HG02759 (cell line): ENCODE results near the gene ELMO2.

Experiments
- ATAC-seq: cut with Tn5 transposase; IDR thresholded peaks from one replicate; pipeline ENCODE4 v1.9.1; 2021; ENCODE audit warnings: mild to moderate bottlenecking, moderate library complexity; ENCODE audit not compliant: unreplicated experiment

The ELMO2 gene

DNA sequence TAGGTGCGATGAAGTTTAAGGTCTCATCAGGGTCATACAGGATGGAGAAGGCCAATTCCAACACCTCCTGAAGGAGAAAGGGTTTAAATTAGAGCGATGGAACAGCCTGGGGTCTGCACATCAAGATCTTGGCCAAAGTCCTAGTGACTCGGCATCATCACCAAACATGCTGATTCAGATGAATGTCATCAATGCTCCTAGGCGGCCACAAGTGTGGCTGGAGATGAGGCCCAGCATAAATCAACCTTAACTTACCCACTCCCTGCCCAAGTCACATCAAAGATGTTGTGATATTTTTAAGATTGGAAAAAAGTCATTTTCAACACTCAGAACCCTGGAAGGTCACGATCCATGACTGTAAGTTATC is 37.5 kb downstream of the ELMO2 start:
- no peak for ATAC-seq

DNA sequence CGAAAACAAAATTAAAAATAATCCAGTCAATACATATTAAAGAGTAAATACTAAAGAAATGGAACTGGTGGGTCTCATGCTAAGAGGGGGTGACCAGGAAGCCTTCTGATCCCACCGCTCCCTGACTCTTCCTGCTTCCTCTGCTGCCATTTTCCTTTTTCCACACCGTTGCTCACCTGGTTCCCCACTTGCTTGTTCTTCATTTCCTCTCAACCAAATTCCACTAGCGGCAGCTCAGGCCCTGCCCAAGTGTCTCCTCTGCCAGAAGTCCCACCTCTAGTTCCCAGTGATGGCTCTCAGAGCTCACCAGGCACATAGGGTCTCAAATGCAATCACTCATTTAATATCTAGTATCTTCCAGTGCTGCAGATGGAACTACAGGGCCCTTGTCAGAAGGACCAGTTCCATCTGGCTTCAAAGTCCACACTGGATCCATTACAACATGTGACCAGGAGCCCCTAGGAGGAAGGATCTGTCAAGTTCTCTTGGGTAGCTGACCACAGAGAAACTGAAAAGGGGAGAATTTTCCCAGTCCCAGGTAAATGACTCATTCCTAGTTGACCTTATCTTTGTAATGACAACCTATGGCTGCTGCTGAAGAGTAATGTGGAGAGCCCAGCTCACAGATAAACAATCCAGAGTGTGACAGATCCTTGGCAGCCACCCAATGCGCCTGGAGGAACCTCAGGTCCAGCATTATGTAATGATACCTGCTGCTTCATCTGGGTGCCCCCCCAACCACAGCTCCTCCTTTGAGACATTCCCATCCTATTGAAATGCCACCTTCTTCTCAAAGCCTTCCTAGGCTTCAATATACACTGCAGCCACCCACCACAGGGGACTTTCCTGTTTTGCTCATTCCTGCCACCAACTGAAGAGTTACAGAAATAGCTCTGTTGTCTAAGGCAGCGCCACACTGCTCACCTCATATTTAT is 38.2 kb downstream of the ELMO2 start:
- no peak for ATAC-seq

DNA sequence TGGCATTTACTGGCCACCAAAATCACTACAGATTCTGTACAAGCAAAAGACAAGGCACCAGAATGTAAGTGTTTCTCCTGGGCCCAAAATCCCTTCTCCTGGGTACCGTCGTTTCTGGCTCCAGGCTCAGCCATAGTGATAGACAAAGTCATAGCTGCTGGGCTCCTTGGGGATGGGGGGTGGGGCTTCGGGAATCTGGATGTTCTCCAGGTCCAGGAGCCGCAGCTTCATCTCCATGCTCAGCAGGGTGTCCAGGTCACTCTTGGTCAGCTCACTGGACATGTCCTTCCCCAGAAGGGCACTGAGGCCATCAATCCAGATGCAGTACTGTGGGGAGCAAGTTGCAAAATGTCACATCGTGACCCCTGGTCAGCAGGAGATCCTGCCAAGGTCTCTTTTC is 39.2 kb downstream of the ELMO2 start:
- no peak for ATAC-seq

DNA sequence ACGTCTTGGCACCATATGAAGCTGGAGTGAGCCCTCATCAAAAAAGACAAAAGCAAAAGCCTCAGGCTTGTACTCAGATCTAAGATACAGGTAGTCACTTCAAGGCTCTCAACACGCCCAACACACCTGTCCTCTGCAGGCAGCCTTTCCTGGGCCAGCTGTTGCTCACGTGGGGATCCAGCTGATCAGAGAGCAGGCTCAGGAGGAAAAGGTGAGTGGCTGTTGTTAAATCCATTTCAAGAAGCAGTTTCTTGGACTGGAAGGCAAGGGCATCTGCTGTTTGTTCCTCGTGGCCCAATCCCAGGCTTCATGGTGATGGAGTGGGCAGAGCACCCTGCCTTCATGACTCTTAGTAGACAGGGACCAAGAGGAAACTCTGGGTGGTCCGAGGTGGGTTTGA is 39.6 kb downstream of the ELMO2 start:
- ATAC-seq = no peak

DNA sequence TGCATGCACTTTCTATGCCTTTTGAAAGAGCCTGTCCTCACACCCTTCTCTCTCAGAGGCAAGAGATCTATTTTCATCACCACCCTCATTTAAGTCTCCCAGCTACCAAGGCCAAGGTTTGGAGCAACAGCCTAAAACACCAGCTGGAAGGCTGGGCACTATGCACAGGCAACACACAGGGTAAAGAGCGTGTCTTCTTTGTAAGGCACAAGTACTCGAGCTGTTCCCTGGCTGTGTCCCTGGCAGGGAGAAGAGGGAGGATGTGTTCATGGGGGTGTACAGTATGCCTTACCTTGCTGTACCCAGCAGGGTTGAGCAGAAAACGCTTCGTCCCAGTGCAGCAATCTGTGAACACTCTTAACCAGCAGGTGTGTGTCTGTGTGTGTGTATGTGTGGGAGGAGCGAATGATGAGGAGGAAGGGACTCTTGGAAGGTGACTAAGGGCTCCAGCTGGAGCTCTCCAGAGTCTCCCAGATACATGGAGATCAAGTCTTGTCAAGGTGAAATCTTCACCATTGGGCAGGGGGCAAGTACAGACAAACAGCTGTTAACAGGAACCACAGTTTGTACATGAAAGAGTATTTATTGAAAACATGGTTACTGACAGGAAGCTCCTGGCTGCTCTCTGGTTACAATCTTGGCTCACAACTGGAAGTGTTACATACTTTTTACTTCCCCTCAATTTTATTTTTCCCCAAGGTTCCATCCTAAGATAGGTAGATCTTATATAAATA is 40.8 kb downstream of the ELMO2 start:
- no peak for ATAC-seq

DNA sequence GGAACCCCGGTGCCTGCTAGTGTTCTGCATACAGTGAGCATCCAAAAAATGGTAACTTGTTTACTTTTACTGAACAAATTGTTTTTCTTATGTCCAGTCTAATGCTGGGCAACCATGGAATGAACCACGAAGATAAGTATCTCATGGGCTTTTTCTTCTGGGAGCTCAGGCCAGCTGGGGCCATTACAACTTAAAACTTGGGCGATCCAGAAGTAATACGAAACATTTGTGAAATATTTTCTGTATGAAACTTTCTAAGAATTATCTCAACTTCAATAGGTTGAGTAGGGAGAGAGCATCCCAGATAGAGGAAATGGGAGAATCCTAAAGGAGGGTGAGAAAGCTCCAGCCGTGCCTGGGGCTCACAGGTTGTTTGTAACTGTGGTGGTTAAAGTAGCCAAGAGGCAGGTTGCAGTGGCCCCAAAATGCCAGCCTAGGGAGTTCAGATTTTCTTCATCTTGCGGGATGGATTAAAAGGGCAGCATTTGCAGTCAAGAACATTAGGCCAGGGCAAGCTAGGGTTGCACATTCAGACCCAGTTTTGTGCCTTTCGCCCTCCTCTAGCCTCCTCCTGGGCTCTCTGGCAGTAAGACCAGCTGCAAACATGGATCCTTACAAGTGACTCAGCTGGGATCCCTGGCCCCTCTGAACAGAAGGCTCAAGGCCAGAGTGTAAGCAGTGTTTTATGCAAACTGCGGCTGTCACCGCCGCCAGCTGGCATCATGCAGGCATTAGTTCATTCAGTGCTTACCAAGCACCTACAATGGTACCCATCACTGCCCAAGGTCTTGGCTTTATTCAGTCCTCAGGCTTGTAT is 41.5 kb downstream of the ELMO2 start:
- ATAC-seq = no peak

DNA sequence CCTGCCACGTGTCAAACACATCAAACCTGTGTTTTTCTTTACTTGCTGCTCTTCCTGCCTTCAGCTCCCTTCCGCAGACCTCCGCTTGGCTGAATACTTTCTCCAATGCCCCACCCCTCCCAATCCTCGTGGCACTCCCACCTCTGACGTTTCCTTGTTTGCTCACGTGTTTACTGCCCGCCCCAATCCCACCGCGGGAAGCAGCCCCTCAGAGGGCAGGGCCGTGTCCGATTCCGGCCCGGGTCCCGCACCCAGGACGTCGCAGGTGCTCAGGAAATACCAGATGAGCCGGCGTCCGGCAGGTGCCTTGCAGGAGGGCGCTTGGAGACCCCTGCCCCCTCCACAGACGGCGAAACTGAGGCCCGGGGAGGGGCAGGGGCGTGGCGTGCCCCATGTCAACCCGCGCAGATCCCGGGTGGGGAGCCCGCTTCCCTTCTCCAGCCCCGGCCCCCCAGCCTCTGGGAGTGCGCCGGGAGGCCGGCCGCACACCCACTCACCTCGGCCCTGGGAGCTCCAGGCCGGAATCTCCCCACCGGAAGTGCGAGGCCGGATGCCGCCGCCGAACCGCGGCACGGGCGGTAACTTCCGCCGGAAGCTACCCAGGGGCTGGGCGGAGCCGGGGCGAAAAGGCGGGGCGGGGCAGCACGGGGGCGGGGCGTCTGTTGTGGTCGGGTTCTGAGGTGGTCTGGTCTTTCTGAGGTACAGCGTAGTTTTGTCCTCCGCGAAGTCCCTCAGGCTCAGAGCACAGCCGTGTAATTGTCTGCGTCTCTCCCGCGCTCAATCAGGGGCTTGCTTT is 42.3 kb downstream of the ELMO2 start:
- peak; percentile 77 for ATAC-seq

DNA sequence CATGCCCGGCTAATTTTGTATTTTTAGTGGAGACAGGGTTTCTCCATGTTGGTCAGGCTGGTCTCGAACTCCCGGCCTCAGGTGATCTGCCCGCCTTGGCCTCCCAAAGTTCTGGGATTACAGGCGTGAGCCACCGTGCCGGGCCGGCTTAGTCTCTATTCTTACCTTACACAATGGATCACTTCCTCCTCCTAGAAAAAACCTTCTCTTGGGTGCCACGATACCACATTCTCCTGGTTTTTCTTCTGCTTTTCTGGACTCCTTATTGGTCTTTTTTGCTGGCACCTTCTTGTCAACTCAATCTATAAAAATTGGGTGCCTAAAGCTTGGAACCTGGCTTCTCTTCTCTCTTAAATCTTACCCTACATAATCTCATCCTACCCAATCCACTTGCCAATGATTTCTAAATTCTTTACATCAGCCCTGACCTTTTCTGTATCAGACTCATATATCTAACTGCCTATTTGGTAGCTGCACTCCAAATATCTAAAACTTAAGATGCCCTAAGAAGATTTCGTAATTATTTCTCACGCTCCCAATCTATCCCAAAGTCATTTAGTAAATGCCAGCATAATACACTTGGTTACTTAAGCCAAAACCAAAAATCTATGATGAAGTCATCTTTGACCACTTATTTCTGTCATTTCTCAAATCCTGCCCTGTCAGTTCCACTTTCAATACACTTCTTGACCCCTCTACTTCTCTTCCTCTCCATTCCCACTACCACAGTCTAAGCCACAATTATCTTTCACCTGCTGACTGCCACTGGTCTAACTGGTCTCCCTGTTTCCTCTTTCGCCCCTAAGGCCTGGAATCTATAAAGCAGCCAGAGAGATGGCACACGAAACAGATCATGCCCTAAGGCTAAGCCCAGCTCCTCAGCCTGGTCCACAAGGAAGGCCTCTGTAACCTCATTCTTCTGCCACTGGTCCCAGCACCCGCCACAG is 43.2 kb downstream of the ELMO2 start:
- ATAC-seq = peak; percentile 11

DNA sequence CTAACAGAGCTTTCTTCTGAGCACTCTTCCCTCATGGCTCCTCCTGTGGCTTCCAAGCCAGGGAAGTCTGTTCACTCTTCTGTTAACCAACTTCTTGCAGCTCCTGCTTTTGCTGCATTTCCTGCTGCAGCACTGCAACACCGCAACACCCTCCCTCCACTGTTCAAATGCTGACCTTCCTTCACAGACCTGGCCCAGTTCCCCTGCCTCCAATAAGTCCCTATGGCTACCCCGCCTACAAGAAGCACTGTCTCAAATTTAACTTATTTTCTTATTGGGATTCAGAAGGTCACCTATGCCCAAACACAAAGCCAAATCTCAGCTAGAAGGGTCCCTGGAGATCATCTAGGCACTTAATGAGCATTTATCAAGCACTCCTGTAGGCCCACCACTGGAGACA is 44.6 kb downstream of the ELMO2 start:
- ATAC-seq = no peak

DNA sequence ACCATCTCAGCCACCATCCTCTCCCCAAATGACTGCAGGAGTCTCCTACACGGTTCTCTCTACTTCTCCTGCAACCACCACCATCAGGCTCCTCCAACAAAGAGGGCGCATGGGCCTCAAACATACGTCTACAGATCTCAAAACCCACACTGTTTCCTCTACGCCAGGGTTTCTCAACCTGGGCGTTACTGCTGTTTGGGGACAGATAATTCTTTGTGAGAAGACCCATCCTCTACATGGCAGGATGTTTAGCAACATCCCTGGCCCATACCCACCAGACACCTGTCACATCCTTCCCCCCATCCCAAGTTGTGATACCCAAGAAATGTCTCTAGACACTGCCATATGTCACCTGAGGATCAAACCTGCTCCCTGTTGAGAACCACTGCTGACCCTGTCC is 45.0 kb downstream of the ELMO2 start:
- ATAC-seq = no peak

DNA sequence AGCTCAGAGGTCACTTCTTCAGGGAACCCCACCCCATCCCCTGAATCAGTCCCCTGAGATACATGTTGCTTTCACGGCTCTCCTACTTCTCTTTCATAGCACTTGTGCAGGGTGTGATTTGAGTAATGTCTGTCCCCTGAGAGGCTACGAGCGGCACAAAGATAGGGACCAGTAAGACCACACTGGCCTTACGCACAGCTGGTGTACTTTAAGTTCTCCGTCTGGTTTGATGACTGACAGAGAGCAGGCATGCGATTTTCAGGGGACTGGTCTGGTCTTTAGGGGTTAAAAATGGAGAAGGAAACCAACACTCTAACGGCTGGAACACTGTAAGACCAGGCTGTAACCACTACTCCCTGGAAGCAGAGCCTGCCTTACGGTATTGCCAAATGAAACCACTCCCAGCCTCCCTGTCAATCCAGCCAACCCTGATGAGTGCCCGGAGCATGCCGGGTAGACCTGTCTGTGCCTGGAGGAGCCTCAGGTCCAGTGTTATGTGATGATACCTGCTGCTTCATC is 47.1 kb downstream of the ELMO2 start:
- ATAC-seq = peak; percentile 55

DNA sequence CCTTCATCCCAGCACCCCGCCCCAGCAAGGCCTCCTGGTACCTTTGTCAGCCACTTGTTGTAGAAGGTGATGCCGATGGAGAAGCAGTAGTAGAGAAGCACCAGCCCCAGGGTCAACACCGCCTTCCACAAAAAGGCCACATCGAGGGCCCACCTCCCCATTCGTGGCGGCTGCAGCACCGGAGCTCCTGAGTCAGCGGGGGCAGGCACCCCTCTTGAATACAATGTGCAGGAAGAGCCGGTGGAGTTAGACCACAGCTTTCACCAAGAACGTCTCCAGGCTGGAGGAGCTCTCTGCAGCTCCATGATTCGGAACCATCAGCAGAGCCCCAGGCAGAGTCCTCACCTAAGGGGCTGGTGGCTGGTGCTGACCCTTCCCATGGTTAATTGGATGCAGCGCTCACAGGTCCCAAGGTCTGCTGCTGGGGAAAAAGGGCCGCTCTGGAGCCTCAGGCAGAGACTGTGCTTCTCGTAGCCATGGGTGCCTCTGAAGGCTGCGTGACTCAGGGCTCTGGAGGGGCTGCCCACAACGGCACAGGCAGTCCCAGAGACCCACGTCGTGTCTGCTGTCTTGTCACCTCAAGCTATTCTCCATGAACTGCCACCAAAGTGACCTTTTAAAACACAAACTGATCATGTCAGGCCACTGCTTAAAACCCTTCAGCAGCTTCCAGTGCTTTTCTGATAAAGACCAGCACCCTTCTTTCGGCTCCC is 47.9 kb downstream of the ELMO2 start:
- ATAC-seq = no peak

DNA sequence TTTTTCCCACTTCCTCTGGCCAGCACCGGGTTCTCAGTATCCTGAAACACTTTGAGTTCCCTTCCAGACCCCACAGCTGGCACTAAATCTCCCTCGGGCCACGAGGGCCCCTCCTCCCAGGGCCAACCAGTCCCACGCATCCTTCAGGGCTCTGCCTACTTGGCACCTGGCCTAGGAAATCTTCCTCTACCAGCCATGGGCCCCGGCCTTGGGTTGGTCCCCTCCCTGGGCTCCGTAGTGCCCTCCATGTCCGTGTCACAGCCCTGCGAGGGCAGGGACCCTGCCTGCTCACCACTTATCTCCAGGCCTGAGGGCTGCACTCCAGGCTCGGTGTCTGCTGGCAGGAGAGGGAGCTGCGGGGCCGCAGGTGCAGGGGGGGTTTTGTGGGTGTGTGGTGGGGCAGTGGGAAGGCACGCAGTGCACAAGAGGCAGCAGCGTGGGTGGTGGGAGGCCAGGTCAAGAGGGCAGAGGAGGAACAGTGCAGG is 49.3 kb downstream of the ELMO2 start:
- no peak for ATAC-seq

DNA sequence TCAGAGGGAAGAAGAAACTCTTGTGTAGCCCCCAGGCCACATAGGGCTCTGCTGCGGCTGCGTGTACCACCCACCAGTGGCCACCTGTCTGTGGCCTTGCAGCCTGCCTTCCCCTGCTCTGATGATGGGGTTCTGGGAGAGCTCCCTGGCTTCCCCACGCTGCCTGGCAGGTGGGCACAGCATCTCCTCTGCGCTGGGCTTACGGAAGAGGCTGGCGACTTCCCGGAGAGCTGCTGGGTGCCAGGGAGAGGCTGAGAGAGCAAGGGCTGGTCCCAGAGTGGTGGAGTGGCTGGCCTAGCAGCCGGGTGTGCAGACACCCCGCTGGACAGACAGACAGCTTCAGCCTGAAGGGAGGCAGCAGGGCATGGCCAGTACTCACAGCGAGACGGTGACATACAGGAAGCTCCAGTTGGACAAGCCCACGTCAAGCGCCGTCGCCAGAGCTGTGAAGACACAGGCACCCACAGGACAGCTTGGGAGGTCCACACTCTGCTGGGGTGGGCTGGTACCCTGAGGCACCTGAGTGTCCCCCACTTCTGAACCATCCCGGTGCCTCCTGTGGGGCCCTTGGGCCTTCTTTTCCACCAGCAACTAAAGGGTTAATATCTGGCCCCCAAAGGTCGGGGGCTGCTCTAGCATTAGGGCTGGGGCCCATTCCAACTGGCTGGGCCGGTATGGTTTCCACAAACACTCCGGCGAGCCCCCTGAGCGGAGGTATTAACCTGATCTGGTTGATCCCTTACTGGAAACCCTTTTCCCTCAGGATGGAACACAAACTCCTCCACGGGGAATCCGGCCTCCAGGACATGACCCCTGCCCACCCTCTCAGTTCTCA is 50.0 kb downstream of the ELMO2 start:
- ATAC-seq = no peak

DNA sequence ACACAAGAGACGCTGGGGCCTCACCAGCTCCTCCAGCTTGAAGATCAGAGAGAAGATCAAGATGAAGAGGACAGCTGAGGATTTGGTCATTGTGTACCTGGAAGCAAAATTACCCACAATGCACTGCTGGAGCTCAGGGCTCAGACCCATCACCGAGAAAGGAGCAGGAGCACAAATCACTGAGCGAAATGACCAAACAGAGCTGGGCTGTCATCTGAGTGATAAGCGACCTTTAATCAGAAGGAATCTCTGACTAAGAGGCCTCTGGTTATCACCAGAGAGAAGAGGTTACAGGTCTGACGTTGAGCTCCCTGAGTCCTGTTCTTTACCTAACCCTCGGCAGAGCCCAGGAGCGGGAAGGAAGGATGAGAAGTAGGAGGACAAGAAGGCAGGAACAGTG is 50.6 kb downstream of the ELMO2 start:
- no peak for ATAC-seq

DNA sequence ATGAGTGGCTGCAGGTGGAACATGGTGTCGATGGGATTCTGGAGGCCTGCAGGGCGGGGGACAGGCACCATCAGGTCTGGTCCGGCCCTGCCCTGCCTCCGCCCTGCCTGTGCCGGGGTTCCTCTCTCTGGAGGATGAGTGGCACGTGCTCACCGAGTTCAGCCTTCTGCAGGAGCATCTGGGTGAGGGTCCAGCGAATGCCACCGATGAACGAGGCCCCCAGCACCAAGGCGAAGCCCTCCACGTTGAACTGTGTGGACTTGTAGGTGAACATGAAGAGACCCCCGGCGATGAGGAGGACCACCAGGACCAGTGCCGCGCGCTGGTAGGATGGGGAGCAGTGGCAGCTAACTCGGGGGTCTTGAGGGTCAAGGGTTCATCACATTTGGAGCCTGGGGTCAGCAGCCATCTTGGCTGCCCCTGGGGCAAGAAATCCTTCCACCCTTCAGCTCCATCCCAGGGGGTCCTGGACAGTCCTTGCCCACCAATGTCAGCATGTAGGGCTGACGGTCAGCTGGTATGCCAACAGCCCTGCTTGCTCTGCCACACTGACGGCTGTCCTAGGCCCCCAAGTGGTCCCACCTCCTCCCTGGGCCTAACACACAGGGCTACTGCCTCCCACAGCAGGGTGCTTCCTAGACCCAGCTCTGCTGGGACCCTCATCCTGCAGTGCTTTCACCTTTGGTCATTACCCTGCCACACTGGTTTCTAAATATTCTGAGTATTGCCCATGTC is 51.3 kb downstream of the ELMO2 start:
- ATAC-seq = no peak

DNA sequence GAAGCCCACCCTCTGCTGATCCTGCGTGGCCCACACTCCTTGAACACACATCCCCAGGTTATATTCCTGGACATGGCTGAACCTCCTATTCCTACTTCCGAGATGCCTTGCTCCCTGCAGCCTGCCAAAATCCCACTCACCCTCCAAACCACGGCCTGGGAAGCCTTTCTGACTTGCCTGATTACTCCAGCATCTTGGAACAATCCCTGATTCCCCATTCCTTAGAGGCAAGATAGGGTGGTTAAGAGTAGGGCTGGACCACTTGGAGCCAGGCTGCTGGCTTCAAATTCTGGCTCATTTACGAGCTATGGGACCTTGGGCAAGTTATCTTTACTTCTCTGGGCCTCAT is 52.2 kb downstream of the ELMO2 start:
- ATAC-seq = no peak
